Skeletal muscle cell (primary cell): ENCODE results near the gene LCN9.
"Not testable (repeated sequence)": the region's sequence is repeated elsewhere in the genome, so short reads cannot be mapped to it uniquely, and the experiment has no call there.

ENCODE experiments used
- DNase-seq: peaks from one replicate; pipeline ENCODE4 v3.0.0-alpha.2; 2010; ENCODE audit warnings: low read depth
- H3K4me3 ChIP-seq: 2 replicates; pipeline ENCODE4 v1.5.1; 2011; ENCODE audit warnings: low read depth, mild to moderate bottlenecking, control low read depth, low read length, moderate library complexity

The LCN9 gene, protein sequence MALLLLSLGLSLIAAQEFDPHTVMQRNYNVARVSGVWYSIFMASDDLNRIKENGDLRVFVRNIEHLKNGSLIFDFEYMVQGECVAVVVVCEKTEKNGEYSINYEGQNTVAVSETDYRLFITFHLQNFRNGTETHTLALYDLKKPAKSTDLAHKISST

DNA sequence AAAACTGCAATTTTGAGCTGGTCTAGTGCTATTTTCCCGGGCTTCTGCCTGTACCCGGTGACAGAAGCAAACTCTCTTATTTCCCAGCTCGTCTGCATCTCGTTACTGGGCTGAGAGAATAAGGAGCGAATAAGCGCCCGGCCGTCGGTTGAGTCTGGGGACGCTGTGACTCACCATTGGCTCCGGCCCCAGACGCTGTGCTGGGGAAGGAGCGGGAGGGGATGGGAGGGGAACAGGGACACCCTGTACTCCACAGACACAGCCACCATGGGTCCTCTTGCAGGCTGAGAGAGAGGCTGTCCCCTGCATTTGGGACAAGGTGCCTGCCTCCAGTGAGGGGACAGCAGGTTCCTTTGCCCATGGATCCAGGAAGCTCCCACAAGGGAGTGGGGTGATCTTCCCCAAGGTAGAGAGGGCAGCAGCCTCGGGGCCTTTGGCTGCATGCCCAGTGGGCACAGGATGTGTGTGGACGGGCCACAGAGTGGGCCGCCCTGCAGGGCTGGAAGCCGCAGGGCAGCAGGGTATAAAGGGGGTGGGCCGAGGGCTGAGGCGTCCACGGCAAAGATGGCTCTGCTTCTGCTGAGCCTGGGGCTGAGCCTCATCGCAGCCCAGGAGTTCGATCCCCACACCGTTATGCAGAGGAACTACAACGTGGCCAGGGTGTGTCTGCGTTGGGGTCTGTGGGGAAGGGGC lies at the start of gene LCN9:
LCN9 (plus strand) TSS at position 552 of the 693 bp plus-strand sequence; CDS start at position 565, 13 bp downstream.
- no peak within 1 kb of the TSS for H3K4me3 ChIP-seq
- peak; percentile 5 for DNase-seq

DNA sequence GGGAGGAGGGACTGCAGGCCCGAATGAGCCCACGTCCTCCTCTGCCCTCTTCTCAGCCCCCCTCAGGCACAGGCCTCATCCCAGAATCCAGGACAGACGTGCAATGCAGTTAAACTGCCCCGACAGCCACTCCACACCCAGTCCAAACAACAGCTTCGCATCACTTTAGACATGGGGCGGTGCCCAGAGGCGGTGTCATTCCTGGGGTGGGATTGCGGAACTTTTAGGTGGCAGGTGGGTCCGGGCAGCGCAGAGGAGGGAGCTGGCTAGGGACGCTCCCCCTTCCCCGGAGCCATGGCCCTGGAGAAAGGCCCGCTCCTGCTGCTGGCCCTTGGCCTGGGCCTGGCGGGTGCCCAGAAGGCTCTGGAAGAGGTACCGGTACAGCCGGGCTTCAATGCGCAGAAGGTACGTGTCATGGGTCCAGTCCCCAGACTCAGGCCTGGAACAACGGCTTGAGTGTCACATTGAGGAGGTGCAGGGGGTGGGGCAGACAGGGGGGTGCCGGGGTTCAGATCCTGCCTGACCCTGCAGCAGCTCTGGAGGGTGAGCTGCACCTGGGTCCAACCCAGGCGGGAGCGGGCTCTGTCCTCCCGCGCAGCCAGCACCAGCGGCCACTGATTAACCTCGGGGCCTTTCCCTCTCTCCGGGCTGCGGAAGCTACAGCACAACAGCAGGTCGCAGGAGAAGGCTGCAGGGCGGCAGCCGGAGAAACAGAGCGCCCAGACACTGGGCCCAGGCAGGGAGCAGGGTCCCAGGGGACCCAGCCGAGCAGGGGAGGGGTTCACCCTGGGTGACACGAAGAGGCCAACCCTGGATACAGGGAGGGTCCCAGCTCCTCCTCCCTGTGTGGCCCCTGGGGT lies 48.9 kb upstream of the LCN9 start:
- DNase-seq = no peak
- no peak overlapping the region for H3K4me3 ChIP-seq

DNA sequence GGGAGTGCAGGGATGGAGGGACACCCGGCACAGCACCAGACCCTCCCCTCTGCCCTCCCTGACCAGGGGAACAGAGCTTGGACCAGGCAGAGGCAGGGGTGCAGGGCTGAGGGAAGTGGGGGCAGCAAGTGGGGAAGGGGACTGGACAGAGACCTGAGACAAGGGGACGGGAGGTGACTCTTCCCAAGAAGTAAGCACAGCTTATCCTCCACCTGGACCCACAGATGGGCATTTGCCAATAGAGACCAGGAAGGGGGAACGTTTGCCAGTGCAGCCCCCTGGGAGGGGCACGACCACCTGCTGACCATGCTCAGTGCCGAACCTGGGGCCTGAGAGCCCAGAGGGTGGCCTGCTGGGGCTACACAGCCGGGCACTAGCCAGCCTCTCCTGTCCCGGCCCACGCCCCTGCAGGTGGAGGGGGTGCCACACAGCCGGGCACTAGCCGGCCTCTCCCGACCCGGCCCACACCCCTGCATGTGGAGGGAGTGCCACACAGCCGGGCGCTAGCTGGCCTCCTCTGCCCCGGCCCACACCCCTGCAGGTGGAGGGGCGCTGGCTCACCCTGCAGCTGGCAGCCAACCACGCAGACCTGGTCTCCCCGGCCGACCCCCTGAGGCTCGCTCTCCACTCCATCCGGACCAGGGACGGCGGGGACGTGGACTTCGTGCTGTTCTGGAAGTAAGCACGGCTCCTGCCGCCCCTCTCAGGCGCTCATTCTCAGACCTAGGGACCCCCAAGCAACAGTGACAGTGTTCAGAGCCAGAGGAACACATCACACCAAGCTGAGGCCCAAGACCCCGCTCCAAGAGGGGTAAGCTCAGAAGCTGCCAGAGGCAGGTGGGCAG lies 48.1 kb upstream of the LCN9 start:
- no peak for DNase-seq

DNA sequence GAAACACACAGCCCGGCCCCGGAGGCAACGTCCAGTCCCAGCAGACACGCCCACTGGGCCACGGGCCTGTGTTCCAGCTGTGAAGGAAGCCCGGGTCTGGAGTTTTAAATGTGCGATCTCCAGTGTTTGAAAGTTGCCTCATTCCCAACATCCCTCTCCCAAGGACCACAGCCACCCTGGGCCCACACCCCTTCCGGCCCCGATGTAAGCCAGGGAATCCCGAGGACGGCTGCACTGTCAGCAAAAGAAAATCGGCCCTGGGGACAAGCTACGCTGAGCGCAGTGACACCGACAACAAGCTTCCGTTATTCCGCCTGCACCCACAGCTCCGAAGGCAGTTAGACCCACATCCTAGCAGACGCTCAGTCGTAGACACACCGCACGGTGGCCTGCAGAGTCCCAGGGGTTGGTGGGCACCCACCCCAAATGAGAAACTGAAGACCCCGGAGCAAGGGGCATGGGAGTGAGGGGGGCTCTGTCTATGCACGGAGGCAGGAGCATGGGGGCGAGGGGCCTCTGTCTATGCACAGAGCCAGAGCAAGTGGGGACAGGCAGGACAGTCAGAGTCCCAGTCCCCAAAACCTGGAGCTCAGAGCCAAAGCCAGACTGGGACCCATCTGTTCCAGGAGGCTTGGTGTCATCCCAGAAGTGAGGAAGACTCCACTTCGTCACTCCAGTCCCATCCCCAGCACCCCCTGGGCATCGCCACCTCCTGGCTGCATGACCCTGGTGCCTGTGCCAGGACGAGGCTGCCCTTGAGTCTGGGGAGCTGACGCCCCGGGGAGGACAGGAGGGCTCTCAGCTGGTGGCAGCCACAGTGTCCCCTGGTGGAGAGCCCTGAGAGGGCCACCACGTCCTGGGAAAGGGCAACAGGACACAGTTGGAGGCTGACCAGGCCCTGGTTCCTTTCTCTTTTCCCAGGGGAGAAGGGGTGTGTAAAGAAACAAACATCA lies 47.2 kb upstream of the LCN9 start:
- DNase-seq = no peak

More for the DNA sequence above, 48.1 kb upstream of the LCN9 start:
- H3K4me3 ChIP-seq = no peak overlapping the region

DNA sequence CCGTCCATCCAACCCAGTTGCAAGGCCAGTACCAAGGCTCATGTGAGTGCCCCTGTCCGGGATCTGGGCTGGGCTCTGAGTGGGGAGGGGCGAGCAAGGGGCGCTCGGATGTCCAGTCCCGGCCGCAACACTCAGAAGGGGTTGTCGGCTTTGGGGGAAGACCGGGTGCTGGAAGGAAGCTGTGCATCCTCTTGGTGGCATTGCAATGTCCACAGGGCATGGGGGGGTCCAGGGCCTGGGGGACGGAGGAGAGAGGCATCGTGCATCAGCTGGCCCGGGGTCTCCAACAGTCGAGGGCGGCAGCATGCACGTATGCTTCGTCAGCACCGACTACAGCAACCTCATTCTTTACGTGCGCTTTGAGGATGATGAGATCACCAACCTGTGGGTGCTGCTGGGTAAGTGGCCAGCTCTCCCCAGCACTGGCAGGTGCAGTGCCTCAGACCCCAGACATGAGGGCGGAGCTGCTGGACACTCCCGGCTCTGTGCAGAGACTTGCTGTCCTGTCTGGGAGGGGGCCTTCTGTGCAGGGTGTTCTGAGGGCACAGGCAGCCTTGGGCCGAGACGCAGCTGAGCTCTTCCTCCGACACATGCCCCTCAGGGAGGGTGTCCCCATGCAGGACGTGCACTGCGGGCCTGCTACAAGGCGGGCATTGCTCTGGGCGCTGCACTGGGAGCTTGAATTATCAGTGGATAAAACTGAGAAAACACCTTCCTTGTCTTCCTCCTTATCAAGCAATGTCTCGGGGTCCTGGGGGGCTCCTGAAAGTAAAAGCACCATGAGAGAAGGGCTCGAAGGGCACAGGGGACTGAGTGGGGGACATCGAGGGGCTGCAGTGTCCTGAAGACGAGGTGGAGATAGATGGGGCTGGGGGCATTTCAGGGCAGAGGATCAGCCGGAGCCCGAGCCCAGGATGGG lies 46.2 kb upstream of the LCN9 start:
- no peak for DNase-seq
- no peak overlapping the region for H3K4me3 ChIP-seq

More for the DNA sequence above, 47.2 kb upstream of the LCN9 start:
- no peak overlapping the region for H3K4me3 ChIP-seq

DNA sequence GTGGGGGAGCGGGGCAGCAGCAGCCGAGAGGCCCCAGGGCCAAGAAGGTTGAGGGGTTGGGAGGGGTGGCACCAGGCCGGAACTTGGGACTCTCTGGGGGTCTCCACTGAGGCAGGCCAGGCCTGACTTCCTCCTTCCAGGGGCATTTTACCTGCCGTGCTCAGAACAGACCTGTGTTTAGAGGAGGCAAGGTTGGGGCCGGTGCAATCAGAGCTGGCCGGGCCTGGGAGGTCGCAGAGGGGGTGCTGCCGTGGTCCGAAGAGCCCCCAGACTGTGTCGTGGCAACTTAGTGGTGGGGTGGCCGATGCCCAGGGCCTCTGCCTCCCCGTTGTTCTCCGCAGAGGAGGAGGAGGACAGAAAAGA lies 45.6 kb upstream of the LCN9 start:
- no peak overlapping the region for H3K4me3 ChIP-seq
- DNase-seq = no peak

DNA sequence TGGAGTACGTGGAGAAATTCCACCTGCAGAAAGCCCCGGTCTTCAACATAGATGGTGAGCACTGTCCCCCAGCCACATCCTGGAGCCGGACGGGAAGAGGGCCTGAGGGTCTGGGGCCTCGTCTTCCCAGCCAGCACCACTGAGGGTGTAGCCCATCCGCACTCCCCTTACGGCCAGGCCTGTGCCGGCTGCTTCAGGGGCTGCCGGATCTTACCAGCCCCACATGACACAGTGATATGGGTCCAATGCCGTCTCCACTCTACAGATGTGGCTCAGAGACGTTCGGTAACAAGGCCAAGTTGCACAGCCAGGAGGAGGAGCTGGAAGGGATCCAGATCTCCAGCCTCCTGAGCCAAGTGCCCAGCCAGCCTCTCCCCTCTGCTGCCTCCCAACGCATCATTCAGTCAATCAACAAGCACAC lies 45.1 kb upstream of the LCN9 start:
- DNase-seq = no peak
- no peak overlapping the region for H3K4me3 ChIP-seq

DNA sequence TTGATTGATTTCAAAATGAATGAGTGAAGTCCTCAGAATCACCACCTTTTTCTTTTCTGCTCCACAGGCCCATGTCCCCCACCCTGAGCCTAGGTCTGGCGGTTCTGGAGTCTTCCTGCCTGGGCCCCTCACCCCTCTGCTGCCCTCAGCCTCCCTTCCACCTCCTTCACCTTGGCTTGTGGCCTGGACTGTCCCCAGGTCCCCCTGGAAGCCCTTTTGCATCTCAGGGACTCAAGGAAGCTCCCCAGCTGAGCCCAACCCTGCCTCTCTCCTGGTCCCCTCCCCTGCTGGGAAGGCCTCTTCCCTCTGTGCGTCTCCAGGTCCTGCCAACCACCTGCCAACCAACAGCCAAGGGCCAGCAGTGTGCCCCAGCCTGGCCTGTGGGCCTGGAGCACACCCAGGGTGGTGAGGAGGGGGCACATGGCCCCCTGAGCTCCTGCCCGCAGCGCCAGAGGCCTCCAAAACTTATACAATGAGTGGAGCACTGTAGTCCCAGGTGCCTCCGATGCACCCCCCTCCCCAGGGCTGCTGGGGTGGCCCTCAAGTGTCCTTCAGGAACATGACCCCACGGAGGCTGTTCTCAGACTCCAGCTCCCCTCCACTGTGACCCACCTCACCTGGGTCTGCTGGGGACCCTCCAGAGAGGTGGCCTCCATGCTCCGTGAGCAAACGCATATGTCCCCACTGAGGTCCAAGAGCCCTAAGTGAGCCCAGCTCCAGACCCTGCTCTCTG lies 44.1 kb upstream of the LCN9 start:
- no peak for DNase-seq
- H3K4me3 ChIP-seq = no peak overlapping the region

DNA sequence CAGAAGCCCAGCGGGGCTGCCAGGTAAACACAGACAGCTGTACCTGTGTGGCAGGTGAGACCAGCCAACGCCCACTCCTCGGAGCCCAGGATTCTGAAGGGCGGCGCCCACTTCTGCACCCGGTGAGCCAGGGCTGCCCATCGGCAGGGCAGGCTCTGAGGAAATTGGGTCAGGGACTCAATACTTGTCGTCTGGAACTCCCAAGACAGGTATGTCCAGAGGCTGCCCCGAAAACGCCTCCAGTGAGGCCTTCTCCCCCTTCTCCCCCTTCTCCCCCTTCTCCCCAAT lies 43.6 kb upstream of the LCN9 start:
- DNase-seq = no peak
- no peak overlapping the region for H3K4me3 ChIP-seq

DNA sequence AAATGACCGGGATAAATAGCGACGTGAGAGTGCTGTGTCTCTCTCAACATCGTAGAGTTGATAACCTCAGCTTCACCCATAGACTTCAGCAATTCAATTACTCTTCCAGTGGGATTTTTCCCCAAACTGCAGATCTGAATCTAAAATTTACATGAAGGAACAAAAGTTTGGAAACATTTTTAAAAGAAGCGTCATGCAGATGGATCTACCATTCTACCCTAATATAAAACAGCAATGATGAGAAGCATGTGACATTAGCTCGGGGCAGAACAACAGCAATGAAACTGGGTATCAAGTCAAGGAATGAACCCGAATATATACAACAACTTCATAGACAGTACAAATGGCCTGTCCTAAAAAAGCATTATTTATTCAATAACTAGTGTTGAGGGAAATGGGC lies 42.6 kb upstream of the LCN9 start:
- no peak for DNase-seq
- no peak overlapping the region for H3K4me3 ChIP-seq

DNA sequence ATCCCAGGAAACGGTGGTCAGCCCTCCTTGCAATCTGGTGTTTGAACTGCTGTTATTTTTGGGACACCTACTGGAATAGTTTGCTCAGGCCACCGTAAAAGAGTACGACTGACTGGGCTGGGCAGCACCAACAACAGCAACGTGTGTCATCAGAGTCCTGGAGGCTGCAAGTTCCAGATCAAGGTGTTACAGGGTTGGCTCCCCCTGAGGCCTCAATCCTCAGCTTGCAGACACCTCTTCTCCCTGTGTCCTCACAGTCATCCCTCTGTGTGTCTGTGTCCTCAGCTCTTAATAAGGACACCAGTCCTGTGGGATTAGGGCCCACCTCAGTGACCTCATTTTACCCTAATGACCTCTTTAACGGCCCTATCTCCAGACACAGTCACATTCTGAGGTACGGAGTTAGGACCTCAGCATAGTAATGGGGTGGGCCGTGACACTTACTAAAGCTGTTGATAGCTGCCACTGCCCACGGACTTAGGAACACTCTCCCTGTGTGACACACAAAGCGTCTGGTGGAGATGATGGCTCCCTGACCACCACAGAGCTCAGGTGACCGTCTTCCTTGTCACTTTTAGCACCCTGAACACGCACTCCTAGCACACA lies 40.6 kb upstream of the LCN9 start:
- no peak overlapping the region for H3K4me3 ChIP-seq
- no peak for DNase-seq

DNA sequence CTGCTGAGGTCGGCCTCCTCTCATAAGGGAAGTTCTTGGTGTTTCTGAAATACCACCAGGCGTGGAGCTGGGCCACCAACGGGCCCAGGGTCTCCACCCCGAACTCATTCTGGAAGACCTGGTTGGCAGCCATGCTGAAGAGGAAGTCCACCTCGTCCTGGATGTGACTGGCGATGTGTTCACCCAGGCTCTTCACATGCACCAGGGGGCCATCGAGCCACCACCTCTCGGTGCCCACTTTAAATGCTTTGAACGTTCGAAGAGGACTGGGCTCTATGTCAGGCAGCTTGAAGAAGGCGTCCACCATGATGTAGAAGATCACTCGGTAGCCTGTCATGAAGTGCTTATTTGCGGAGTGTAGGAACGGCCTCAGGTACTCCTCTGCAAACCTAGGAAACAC lies 38.8 kb upstream of the LCN9 start:
- H3K4me3 ChIP-seq = no peak overlapping the region
- DNase-seq = no peak

DNA sequence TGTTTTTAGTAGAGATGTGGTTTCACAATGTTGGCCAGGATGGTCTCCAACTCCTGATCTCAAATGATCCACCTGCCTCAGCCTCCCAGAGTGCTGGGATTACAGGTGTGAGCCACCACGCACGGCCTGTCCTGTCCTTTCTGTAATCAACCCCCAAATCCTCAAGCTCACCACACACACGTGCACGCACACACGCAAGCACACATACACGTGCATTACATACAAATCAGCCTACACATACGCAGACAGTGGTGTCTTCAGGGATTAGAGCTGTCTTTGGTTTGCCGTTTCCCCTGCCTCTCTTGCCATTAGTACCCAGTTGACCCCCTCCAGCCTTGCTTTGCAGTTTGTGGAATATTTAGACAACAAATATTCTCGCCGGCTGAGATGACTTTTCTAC lies 30.3 kb upstream of the LCN9 start:
- DNase-seq = no peak

DNA sequence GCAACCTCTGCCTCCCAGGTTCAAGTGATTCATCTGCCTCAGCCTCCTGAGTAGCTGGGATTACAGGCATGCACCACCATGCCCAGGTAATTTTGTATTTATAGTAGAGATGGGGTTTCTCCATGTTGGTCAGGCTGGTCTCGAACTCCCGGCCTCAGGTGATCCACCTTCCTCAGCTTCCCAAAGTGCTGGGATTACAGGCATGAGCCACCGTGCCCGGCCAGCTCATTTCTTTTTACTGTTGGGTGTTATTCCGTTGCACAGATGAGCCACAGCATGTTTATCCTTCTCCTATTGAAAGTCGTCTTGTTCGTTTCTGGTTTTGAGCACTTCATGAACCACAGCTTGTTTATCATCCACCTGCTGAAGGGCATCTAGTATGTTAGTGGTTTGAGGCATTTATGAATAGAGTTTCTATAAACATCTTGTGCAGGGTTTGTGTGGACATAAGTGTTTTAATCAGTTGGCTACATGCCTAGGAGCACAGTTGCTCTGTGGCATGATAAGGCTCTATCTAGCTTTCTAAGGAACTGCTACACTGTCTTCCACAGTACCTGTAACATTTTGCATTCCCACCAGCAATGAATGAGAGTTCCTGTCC lies 26.1 kb upstream of the LCN9 start:
- H3K4me3 ChIP-seq, DNase-seq: not testable (repeated sequence)

More for the DNA sequence above, 30.3 kb upstream of the LCN9 start:
- H3K4me3 ChIP-seq = no peak overlapping the region

DNA sequence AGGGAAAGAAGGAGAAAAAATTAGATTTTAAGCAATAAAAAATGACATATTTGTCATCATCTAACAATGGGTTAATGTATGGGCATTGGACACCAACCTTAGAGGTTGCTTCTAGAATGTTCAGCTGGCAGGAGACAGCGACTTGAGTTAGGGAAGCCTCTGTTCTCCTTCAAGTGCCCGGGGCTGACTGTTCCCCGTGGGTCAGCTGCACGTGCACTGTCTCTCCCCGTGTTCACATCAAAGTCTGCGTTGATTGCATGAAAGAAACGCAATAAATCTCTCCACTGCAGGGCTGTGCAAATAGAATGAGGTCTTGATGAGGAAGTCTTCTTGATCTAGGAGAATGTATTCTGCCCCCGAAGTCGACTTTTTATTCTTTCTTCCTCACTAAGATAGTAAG lies 23.9 kb upstream of the LCN9 start, which contains the start of gene GLT6D1:
GLT6D1 (minus strand) TSS at position 345 of the 400 bp plus-strand sequence. CDS start 353 bp downstream, outside the sequence.
- no peak within 1 kb of the TSS for H3K4me3 ChIP-seq
- no peak for DNase-seq

DNA sequence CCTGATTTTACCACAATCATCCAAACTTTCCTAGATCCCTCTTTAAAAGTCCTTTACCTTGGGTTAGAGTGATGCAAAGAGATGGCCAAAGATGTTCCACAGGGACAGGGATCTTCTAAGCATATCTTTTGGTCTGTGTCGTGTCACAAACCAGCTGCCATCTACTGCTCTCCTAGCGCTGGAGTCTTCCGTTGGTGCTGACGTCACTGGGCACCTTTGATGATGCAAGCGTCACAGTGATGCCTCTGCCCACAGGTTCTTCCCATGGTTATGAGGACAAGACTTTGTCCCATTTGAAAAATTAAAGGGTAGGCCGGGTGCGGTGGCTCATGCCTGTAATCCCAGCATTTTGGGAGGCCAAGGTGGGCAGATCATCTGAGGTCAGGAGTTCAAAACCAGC lies 22.1 kb upstream of the LCN9 start:
- no peak for DNase-seq
- no peak overlapping the region for H3K4me3 ChIP-seq
